ENCODE measurements around the gene TNRC6A. TPM values are rescaled to one million over a fixed set of nuclear protein-coding genes. Genes with fewer than 3 reads are reported as not detected.
A peak's percentile ranks its signal among the peaks of the same experiment; 100 is the strongest.

The TNRC6A gene
- total and polyA plus RNA-seq, 10 of the 15 experiments (the other 5 are each of a cell fraction or from before 2014, with no cell fraction given): 4.6 to 41.3 (median 29.7) TPM

DNA sequence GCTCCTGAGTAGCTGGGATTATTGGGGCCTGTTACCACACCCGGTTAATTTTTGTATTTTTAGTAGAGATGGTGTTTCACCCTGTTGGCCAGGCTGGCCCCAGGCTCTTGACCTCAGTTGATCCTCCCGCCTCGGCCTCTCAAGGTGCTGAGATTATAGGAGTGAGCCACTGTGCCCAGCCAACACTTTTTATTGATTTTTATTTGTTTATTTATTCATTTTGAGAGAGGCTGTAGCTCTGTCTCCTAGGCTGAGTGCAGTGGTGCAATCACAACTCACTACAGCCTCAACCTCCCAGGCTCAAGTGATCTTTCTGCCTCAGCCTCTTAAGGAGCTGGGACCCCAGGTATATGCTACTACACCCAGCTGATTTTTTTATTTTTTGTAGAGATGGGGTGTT lies 54.7 kb downstream of the TNRC6A start:
- Histone ChIP-seq H3K9me3 (replicated peaks; ENCODE audit: control insufficient read depth, insufficient read depth, low read length) (no peaks in the 10 kb centered on the region), H3K79me2 (ENCODE audit: control insufficient read depth, insufficient read depth, low read length) (no peaks in the 10 kb centered on the region), H3K4me2 (ENCODE audit: control insufficient read depth, insufficient read depth) (no peak overlapping the region), H3K4me1 (ENCODE audit: control insufficient read depth, insufficient read depth, low read length) (no peaks in the 10 kb centered on the region), H3K27ac (ENCODE audit: control insufficient read depth, insufficient read depth) (no peak overlapping the region), H3K36me3 (ENCODE audit: control insufficient read depth in 2 of 2, insufficient read depth in 2 of 2, low read length in 1 of 2) (peaks cover 2 to 10% of the 10 kb centered on the region in 2 experiments), H3K4me3 (no peak overlapping the region), H3K27me3 (replicated peaks in 1 of 2; ENCODE audit: control insufficient read depth in 2 of 2, insufficient read depth in 2 of 2, low read length in 1 of 2) (no peaks in the 10 kb centered on the region), H4K20me1 (ENCODE audit: control insufficient read depth, insufficient read depth) (no peaks in the 10 kb centered on the region), H2AFZ (ENCODE audit: control insufficient read depth, low read depth, low read length) (no peak overlapping the region), H3K9ac (ENCODE audit: control insufficient read depth, insufficient read depth, low read length) (no peak overlapping the region)
- in situ Hi-C loops (cut with MboI): no loop called here
- TF ChIP-seq RAD21 (IDR thresholded peaks at IDR 0.05; ENCODE audit: insufficient read depth, low read depth, low read length) (no peak), SMAD1 (IDR thresholded peaks at IDR 0.05; ENCODE audit: low read depth, partially characterized antibody) (no peak), SREBF2 (IDR thresholded peaks at IDR 0.05; ENCODE audit: low read length) (no peak), NR2F1 (conservative IDR thresholded peaks at IDR 0.05) (no peak), ZNF384 (IDR thresholded peaks at IDR 0.05; ENCODE audit: borderline replicate concordance, low read depth, low read length) (no peak)
- TF ChIP-seq, protein P1, sequence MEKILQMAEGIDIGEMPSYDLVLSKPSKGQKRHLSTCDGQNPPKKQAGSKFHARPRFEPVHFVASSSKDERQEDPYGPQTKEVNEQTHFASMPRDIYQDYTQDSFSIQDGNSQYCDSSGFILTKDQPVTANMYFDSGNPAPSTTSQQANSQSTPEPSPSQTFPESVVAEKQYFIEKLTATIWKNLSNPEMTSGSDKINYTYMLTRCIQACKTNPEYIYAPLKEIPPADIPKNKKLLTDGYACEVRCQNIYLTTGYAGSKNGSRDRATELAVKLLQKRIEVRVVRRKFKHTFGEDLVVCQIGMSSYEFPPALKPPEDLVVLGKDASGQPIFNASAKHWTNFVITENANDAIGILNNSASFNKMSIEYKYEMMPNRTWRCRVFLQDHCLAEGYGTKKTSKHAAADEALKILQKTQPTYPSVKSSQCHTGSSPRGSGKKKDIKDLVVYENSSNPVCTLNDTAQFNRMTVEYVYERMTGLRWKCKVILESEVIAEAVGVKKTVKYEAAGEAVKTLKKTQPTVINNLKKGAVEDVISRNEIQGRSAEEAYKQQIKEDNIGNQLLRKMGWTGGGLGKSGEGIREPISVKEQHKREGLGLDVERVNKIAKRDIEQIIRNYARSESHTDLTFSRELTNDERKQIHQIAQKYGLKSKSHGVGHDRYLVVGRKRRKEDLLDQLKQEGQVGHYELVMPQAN (conservative IDR thresholded peaks at IDR 0.05): no peak
- RAD21 ChIA-PET (ENCODE audit: unreplicated experiment): no interaction called here
- POLR2A ChIA-PET: no interaction called here
- intact Hi-C loops (cut with micrococcal nuclease; ENCODE audit: unreplicated experiment): no loop called here
- CTCF ChIA-PET: no interaction called here
- SMC1A ChIA-PET (ENCODE audit: uncharacterized antibody, unreplicated experiment): no interaction called here
- FAIRE-seq (no peak), ATAC-seq (no peak), DNase-seq (ENCODE audit: low read depth, low spot score) (no peak)
- no TSS peak for BruUV-seq (replicated peaks)
- WGBS (ENCODE audit: insufficient coverage, insufficient replicate concordance, low lambda C conversion rate, missing lambda C conversion rate): 75% methylated on average over 3 of the region's 3 CpGs

- ChIA-PET SMC1A (ENCODE audit: uncharacterized antibody, unreplicated experiment) (no interaction called here), CTCF (no interaction called here), RAD21 (ENCODE audit: unreplicated experiment) (no interaction called here), POLR2A (no interaction called here)
- peaks cover 12 to 24% of the 10 kb centered on the region in 2 experiments for H3K36me3 ChIP-seq (ENCODE audit: control insufficient read depth in 2 of 2, insufficient read depth in 2 of 2, low read length in 1 of 2)
- no peak overlapping the region for H2AFZ ChIP-seq (ENCODE audit: control insufficient read depth, low read depth, low read length)
- no peaks in the 10 kb centered on the region for H3K9me3 ChIP-seq (replicated peaks; ENCODE audit: control insufficient read depth, insufficient read depth, low read length)
- no peak for FAIRE-seq
- H3K27me3 ChIP-seq (replicated peaks in 1 of 2; ENCODE audit: control insufficient read depth in 2 of 2, insufficient read depth in 2 of 2, low read length in 1 of 2): no peaks in the 10 kb centered on the region
- BruUV-seq (replicated peaks): no TSS peak
- H3K9ac ChIP-seq (ENCODE audit: control insufficient read depth, insufficient read depth, low read length): no peak overlapping the region
- no peaks in the 10 kb centered on the region for H3K4me1 ChIP-seq (ENCODE audit: control insufficient read depth, insufficient read depth, low read length)
- no peak overlapping the region for H3K4me3 ChIP-seq
- TF ChIP-seq SPI1 (IDR thresholded peaks at IDR 0.05; ENCODE audit: borderline replicate concordance, insufficient read depth, low read depth, low read length) (0 out of 2 replicates have a peak, but pooled peaks have one; percentile 5), MXI1 (IDR thresholded peaks at IDR 0.05; ENCODE audit: low read depth, low read length) (no peak)
- no peak; the same call in 1 of the 3 replicates for ATAC-seq
- WGBS (ENCODE audit: insufficient coverage, insufficient replicate concordance, low lambda C conversion rate, missing lambda C conversion rate): 8% methylated on average over 2 of the region's 2 CpGs
- H3K79me2 ChIP-seq (ENCODE audit: control insufficient read depth, insufficient read depth, low read length): no peaks in the 10 kb centered on the region
- intact Hi-C loops (cut with micrococcal nuclease; ENCODE audit: unreplicated experiment): no loop called here
- H3K27ac ChIP-seq (ENCODE audit: control insufficient read depth, insufficient read depth): no peak overlapping the region
- in situ Hi-C loops (cut with MboI): no loop called here
- no peak for DNase-seq (ENCODE audit: low read depth, low spot score)
- H4K20me1 ChIP-seq (ENCODE audit: control insufficient read depth, insufficient read depth): no peaks in the 10 kb centered on the region
- H3K4me2 ChIP-seq (ENCODE audit: control insufficient read depth, insufficient read depth): no peak overlapping the region
Observed at GRCh38 chr16:24789881-24790280, 60.4 kb downstream of the TNRC6A start.
